Left forelimb (tissue), 1 donor: ENCODE data around the gene FGGY.
"Not testable (repeated sequence)": the region's sequence is repeated elsewhere in the genome, so short reads cannot be mapped to it uniquely, and the experiment has no call there.

ENCODE experiments used
- DNase-seq: peaks from one replicate; pipeline ENCODE4 v3.0.0-alpha.2; 2018; ENCODE audit warnings: low spot score

FGGY gene

GRCh38 chr1:59350521-59350920, 53.6 kb downstream of the FGGY start:
- DNase-seq: no peak

DNA sequence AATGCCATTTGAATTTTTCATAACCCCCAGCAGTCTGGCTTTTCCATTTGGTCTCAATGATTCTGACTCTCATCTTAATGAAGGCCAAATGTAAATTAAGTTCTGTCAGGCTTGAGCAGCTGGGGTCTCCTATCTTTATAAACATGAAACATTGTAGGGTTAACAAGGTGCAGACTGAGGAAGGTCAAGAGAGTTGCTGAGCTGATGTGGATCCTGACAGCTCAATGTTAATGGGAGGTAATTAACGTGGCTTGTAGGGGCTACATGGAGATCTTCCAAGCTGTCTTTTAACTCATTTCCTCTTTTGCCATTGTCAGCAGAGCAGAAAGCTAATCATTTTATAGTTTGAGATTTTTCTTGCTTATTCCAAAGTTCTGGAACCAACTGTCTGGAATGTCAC, 55.2 kb downstream of the FGGY start:
- no peak for DNase-seq

DNA sequence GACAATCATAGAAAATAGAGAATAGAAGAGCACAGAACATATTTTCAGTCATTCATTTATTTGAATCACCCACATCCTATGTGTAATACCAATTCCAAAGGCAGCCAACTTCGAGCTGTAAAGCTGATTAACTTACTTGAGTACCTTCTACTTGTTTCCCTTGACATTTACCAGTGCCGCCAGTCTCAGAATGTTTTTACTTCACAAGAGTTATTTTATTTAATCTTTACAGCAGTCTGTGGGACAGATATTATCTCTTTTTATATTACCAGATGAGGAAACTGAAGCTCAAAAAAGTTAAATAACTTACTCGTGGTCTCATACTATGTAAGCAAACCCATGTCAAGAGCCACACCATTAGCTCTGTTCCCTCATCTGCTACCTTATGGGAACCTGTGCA, 56.6 kb downstream of the FGGY start:
- no peak for DNase-seq

GRCh38 chr1:59354239-59354638, 57.3 kb downstream of the FGGY start:
- not testable (repeated sequence) for DNase-seq

GRCh38 chr1:59354709-59355337, 57.9 kb downstream of the FGGY start:
- no peak for DNase-seq

DNA sequence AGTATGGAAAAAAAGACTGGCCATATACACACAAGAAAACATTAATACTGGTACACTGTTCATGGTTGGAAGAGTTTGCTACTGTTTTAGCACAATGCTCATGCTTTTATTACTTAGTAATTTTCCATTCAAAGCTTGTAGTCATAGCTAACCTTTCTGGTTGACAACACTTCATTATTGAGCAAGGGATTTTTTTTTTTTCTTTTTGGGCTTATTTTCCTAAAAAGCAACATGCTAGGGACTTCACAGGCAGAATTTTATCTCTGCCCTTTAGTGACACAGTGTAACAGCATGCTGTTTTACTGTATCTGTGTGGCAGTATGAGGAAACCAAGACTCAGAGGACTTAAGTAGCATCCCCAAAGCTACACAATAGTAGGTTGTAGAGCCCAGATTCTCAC, 58.5 kb downstream of the FGGY start:
- DNase-seq: no peak

GRCh38 chr1:59356627-59357026, 59.7 kb downstream of the FGGY start:
- DNase-seq: no peak

DNA sequence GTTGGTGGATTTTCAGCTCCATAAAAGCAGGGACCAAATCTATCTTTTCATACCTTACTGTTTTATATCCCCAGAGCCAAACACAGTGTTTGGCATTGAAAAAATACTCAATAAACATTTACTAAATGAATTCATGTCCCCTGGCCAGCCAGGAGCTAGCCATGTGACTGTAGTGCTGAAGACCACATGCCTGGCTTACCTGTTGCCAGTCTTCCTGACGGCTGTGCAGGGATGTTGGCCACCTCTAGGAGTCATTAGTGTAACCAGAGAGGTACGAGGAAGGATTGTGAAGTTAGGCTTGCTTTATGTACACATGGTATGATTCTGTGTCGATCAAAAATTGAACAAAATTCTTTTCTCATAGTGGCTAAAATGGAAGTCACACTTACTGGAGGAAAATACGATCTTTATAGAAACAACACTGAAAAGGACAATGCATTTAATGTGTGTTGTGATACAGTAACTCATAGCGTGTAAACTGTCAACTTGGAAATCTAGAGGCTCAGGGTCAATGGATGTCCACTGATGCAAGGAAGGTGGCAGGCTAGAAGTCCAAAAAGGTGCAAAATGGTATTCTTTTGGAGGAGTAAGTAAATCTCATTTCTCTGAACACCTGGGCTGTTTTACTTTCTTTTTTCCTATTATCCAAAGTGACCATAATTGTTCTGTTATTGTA, 60.9 kb downstream of the FGGY start:
- no peak for DNase-seq

DNA sequence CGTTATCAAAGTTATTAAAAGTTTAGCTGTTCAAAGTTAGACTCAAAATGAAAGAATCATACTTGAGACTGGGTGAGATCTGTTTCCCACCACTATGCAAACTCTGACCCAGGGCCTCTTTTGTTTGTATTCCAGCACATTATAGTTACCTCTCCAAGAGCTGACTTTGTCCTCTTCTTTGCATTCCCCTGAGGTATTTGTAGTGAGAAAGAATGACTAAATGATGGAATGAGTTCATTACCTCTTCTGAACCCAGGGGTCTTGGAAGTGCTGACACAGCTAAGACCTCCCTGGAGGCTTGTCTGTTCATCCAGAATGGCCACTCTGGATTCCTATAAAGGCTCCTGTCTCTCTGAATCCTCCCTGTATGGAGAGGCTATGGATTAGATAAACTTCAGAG, 62.4 kb downstream of the FGGY start:
- DNase-seq: no peak

GRCh38 chr1:59360170-59360569, 63.3 kb downstream of the FGGY start:
- no peak for DNase-seq

GRCh38 chr1:59360729-59361128, 63.8 kb downstream of the FGGY start:
- DNase-seq: no peak

DNA sequence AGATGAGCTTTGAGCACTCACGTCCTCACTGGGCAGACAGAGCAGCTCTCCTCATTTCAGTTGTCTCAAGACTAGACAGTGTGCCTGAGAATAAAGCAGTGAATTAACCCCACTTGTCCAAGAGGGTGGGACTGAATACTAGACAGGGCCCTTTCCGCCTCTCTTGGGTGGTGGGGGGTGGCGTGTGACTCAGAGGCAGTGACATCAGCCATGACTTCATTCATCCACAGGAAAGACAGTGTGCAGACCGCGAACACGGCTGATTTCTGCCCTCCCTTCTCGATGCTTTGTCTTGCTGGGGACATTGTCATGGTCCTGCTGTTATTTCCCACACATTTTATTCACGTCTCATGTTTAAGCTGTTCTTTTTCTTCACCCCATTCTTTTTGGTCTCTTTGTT, 64.9 kb downstream of the FGGY start:
- DNase-seq: no peak

- no peak for DNase-seq
These were observed 67.1 kb downstream of the FGGY start for GRCh38 chr1:59364037-59364436.

DNA sequence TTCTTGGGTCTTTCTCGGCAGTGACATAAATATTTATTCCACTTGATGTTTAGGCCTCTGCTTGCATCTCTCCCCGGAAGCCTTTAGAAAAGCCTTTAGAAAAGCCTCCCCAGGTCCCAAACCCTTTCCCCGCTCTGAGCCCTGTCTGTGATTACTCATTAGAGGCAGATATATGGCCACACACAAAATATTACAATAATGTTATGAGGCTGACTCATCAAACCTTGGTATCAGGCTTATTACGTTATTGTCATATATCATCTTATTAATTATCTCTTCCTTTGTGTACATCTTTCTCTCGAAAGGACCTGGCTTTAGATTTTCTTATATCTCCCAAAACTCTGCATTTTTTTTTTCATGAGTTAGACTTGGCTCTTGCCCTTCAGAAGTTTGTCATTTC, 69.5 kb downstream of the FGGY start:
- no peak for DNase-seq

- DNase-seq: no peak
These were observed 70.6 kb downstream of the FGGY start for GRCh38 chr1:59367301-59368007.

GRCh38 chr1:59368008-59368670, 71.2 kb downstream of the FGGY start:
- DNase-seq: no peak

GRCh38 chr1:59375321-59376220, 78.7 kb downstream of the FGGY start:
- DNase-seq: no peak

GRCh38 chr1:59377350-59377904, 80.5 kb downstream of the FGGY start:
- DNase-seq: no peak

DNA sequence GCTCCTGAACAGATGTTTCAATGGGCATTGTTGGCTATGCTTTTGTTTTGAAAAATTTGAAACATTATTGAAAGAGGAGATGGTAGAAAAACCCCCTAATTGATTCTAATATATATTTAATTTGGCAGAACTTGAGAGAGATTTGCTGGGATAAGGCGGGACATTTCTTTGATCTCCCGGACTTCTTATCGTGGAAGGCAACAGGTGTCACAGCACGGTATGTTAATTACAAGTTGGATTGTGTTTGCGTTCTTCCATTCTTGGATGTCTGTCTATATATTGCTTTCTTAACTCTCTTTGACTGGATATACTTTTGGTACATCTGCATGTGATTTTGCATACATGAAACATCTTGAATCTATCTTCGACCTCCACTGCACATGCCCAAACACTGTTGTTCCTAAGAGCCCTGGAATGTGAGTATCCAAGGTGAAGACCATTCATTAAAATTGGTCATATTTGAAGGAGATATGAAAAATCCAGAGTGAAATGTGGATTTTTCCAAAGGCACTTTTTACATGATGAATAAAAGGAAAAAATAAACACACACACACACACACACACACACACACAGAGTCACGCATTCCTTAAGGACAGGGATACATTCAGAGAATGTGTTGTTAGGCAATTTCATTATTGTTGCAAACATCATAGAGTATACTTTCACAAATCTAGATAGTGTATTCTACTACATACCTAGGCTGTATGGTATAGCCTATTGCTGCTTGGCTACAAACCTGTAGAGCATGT, 81.9 kb downstream of the FGGY start:
- no peak for DNase-seq

DNA sequence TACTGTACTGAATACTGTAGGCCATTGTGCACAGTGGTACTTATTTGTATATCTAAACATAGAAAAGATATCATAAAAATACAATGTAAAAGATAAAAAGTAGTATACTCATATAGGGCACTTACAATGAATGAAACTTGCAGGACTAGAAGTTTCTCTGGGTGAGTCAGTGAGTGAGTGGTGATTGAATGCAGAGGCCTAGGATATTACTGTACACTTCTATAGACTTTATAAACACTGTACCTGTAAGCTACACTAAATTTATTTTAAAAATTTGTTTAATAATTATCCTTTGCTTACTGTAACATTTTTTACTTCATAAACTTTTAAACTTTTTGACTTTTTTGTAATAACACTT, 82.5 kb downstream of the FGGY start:
- no peak for DNase-seq

GRCh38 chr1:59383963-59384362, 87.1 kb downstream of the FGGY start:
- no peak for DNase-seq
